ENCODE measurements around the gene TOM1L1.

The TOM1L1 gene

GRCh38 chr17:54950116-54950515 lies 49.5 kb downstream of the TOM1L1 start:
- DNase-seq = no peak

GRCh38 chr17:54951286-54951685 lies 50.6 kb downstream of the TOM1L1 start:
- DNase-seq = no peak

GRCh38 chr17:54956791-54957190 lies 56.1 kb downstream of the TOM1L1 start:
- no peak for DNase-seq

- DNase-seq = peak; percentile 5 to 26
Measured at GRCh38 chr17:54967621-54968261, 67.1 kb downstream of the TOM1L1 start.

- peak; percentile 92 to 93 for DNase-seq
Measured at GRCh38 chr17:54968262-54968987, 67.8 kb downstream of the TOM1L1 start, which contains the start of the genes COX11 and STXBP4. TSS of gene COX11 (minus strand) at chr17:54968654. CDS start at chr17:54968646, 8 bp downstream. TSS of gene STXBP4 (plus strand) at chr17:54968765. CDS start at chr17:54986220, 17,455 bp downstream.

- no peak for DNase-seq
Measured at GRCh38 chr17:54968988-54969332, 68.3 kb downstream of the TOM1L1 start.

GRCh38 chr17:54969658-54970572 lies 69.3 kb downstream of the TOM1L1 start:
- no peak for DNase-seq

- no peak for DNase-seq
Measured at GRCh38 chr17:54971147-54971546, 70.5 kb downstream of the TOM1L1 start.

- DNase-seq = no peak
Measured at GRCh38 chr17:54971901-54972300, 71.2 kb downstream of the TOM1L1 start.

GRCh38 chr17:54972406-54973138 lies 71.9 kb downstream of the TOM1L1 start:
- DNase-seq = no peak

- DNase-seq = no peak
Measured at GRCh38 chr17:54974759-54975158, 74.1 kb downstream of the TOM1L1 start.

GRCh38 chr17:54976316-54976715 lies 75.7 kb downstream of the TOM1L1 start:
- DNase-seq = no peak

GRCh38 chr17:54977744-54978143 lies 77.1 kb downstream of the TOM1L1 start:
- DNase-seq = no peak

GRCh38 chr17:54979657-54980056 lies 79.0 kb downstream of the TOM1L1 start:
- DNase-seq = no peak

GRCh38 chr17:54980375-54980774 lies 79.7 kb downstream of the TOM1L1 start:
- no peak for DNase-seq

GRCh38 chr17:54982399-54982798 lies 81.7 kb downstream of the TOM1L1 start:
- no peak for DNase-seq

- no peak for DNase-seq
Measured at GRCh38 chr17:54983260-54983659, 82.6 kb downstream of the TOM1L1 start.

GRCh38 chr17:54985476-54985875 lies 84.8 kb downstream of the TOM1L1 start:
- DNase-seq = no peak

- DNase-seq = no peak
Measured at GRCh38 chr17:54990118-54990517, 89.5 kb downstream of the TOM1L1 start.

- DNase-seq = no peak
Measured at GRCh38 chr17:54991567-54991966, 90.9 kb downstream of the TOM1L1 start.

GRCh38 chr17:54992797-54993639 lies 92.4 kb downstream of the TOM1L1 start:
- no peak for DNase-seq

- DNase-seq = no peak
Measured at GRCh38 chr17:54996441-54996840, 95.8 kb downstream of the TOM1L1 start.

All from activated CD4-positive, alpha-beta T cell treated with anti-CD3 and anti-CD28 coated beads, Interleukin-2, amount 50 U/mL, for 48 hours (primary cell).